ENCODE results near the gene DSP.

DSP gene

DNA sequence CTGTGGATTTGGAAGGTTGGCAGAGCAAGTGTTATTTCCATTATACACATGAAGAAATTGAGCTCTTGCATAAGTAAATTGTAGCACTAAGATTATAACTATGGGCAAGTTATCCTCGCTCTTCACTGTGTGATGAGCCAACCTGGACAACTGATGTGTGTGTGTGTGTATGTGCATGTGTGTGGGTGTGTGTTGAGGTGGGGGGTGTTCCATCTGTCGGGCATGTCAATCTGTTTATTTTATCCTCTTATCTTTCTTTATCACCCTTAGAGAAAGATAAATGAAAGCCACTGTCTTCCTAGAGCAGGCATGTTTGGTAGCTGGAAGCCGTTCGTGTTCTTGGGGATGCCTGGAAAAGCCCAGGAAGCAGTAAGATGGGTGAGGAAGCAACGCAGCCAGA is 3.0 kb upstream of the DSP start:
- DNase-seq (ENCODE audit: low spot score), result no peak

DNA sequence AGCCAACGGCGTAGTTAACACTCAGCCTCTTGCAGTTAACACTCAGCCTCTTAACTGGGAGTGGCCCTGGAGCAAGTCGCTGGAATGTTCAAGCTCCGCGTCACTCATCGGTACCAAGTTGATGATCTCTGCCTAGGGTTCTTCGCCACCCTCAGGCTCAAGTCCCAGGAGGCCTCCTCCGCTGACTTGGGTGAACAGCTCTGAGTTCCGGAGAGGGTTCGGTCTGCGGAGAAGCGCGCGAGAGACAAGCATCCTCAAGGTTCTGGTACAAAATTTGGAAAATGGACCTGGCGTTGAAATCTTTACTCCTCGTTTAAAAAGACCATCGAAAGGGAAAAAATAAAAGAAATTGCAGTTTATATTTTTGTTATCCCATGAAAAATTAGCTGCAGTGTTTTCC is 876 bp upstream of the DSP start:
- no peak for DNase-seq (ENCODE audit: low spot score)

DNA sequence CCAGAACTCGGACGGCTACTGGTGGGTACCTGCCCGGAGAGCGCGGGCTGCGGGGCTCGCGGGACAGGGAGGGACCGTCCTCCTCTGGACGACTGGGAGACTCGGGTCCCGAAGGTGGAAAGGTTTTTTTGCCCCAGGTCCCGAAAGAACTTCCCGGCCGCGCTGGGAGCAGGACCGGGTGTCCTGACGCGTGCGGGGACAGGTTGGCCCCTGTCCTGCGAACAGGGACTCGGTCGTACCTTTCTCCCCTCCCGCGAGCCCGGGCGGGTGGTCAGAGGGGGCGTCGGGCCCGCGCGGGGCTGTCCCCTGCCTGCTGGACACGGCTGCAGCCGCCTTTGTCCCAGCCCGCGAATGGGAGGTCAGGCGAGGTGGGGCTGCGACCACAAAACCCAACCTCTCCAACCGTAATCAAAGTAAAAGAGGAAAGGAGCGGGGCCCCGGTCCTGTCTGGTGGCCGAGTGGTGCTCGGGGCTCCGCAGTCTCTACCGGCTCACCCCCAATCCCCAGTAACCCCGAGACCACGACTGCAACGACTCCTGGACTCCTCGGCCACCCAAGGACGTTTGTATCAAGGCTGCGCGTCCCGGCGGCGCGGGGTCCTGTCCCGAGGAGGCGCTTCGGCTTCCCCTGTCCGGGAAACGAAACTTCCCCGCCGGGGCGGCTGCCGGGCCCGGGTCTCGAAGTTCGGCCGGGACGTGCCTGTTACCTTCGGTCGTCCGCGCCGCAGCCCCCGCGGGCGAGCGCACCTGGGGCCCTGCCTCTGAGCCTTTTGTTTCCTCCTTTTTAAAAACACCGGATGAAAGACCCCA is 798 bp downstream of the DSP start:
- DNase-seq (ENCODE audit: low spot score), result peak; percentile 23

DNA sequence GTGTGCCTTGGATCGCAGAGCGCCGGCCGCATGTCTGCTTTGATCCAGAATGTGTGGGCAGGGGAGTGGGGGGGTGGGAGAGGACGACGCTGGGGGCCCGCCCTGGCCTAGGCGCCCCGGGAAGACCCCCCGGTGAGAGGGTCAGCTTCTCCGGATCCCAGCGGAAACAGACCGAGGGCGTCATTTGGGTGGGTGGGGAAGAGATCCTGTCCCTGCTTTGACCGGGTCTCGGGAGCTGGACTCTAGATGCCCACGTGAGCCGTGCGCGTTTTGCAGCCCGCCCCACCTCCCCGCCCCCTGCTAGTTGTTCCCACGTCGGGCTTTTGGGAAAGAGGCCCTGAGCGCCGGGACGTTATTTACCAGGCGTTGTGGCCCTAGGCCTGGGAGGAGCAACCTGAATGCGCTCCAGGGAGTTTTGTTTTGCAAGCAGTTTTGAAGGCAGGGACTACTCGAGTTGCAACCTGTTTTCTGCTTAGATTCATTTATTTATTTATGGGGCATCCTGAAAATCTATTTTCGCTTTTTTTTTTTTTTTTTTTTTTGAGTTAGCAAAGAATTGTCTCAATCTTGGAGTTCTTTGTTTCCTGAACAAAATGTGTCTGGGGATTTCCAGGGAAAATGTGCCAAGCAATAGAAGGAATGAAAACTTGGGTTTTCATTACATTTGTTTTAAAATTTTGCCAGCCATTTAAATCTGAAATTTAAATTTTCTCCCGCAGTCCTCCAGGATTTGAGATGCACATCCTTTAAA is 1.6 kb downstream of the DSP start:
- peak; percentile 20 for DNase-seq (ENCODE audit: low spot score)

DNA sequence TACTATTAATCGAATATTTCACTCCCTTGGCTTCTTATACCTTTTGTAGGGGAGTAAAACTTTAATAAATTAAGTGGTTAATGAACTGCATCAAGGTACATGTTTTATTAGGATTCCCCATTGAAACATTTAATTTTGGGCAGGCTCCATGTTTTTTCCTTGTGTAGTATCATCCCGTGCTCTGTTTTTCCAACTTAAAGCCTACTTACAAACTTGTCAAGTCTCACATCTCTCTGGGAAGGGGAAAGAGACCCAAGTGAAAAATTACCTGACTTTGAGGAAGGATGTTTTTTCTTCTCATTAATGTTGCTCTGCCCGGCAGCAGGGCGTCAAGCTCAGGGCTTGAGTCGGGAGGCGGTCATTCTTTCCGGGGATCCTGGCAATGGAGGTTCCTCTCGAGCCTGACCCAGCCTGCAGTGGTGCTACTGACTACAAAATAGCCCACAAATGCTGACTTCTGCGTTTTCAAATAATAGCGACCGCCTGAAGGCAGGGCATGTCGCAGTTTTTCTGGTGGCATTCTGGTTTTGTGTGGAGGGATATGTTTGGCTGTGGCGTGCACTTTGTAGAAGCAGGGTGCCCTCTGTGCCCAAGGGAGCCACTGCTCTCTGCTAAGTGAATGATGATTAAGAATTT is 2.4 kb downstream of the DSP start:
- DNase-seq (ENCODE audit: low spot score), result no peak

DNA sequence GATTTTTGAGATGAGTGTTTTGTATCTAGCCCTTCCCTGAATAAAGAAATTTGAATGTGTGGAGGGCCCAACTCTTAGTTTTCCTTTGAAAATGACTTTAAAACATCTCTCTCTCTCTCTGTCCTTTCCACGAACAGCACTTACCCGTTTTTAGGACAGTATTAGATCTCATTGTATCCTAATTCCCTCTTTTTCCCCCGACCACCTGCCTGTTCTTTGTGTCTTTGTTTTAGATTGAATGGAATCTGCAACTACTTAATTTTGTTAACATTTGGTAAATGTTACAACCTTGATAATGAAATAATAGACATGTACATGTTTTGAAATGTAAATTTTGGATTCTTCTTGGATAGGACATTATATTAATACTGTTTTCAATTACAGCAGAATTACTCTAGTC is 3.1 kb downstream of the DSP start:
- DNase-seq (ENCODE audit: low spot score), result no peak

DNA sequence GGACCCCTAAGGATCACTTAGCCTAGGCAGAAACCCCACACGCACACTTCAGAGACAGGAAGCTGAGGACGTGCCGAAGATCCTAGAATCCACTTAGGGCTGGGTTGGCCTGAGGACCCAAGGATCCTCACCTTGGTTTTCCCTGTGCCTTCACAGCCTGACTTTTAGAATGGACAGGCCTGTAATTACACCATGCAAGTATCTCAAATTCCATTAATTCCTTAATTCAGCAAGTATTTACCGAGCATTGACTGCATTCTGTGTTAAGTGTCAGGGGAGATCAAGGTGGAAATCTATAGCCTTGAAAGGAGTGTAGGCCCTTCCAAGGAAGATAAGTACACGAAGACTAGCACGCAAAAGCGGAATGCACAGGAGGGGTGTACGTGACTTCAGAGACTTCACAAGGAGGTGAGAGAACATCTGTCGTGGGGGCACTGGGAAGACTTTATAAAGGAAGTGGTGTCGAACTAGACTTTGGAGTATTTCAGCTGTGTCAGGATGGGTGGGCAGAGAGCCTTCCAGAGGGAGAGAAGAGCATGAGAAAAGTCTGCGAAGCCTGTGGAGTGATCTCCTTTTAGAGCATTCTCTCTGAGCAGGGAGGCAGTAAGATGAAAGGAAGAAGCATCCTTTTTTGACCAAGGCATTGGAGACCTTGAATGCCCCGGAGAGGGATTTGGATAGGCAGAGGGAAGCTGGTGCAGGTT is 4.0 kb downstream of the DSP start:
- DNase-seq (ENCODE audit: low spot score), result no peak

DNA sequence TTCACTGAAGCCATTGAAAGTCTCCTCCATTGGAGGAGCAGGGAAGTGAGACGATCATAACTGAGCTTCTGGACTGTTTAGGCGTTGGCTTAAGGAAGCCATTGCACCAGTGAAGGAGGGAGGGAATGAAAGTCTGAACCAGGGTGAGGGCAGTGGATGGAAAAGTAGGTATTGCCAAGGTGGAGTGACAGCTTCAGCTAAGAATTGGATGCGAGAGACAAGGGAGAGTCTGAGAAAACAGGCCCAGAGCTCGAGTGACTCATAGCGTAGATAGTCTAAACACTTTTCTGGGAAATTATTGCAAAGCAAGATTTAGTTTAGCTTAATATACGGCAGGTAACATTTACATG is 4.5 kb downstream of the DSP start:
- no peak for DNase-seq (ENCODE audit: low spot score)

DNA sequence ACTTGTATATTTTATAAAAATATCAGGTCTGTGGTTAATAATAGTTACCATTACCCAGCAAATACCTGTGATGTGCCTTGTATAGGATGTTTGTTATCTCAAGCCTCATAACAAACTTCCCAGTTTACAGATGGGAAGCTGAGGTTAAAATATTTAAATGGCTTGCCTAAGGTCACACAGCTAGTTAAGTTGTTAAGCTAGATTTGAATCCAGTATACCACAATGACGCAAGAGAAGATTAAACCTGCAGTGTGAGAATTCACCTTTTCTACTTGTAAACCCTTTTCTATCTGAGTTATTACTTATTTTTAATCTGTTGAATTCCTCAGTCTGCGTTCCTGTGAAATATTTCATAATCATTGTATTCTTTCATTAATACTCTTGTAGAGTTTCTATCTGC is 4.9 kb downstream of the DSP start:
- no peak for DNase-seq (ENCODE audit: low spot score)

DNA sequence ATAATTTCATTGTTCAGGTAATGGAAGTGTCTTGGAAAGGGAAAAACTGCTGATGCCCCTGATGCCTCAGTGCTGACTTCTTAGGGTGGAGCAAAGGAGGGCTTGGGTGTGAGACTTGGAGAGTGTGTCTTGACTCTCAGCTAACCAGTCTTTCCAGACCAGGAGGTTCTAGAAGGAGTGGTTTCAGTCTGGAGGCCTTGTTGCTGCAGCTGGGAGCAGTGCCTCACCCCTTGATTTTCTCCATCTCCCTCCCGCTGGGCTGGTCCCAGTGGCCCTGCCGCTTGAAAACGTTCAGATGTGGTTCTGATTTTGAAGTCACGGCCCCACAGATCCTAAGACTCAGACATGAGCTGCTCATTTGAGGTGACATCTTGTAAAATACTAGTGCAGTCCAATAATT is 5.4 kb downstream of the DSP start:
- DNase-seq (ENCODE audit: low spot score), result no peak

DNA sequence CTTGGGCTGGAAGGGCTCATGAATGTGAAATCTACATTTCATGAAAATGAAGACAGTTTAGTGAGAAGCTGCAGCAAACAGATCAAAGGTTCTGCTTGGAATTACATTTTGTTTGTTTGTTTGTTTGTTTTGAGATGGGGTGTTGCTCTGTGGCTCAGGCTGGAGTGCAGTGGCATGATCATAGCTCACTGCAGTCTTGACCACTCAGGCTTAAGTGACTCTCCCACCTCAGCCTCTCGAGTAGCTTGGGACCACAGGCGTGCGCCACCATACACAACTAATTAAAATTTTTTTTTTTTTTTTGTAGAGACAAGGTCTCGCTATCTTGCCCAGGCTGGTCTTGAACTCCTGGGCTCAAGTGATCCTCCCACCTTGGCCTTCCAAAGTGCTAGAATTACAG is 5.8 kb downstream of the DSP start:
- DNase-seq (ENCODE audit: low spot score), result no peak

DNA sequence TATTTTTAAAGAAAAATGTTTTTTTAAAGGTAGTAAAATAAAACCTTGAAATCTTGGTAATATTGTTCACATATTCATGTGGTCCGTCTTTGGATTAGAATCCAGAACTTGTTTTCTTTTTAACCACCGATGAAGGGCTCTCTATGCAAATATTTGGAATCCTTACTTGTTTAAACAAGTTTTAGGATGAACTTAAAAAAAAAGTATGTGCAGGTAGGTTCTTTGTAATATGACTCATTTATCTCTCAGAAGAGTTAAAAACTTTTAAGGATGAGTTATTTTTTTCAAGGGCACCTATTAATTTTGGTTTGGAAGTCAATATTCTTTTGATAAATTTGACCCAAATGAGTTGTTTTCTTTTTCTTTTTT is 8.9 kb downstream of the DSP start:
- no peak for DNase-seq (ENCODE audit: low spot score)

DNA sequence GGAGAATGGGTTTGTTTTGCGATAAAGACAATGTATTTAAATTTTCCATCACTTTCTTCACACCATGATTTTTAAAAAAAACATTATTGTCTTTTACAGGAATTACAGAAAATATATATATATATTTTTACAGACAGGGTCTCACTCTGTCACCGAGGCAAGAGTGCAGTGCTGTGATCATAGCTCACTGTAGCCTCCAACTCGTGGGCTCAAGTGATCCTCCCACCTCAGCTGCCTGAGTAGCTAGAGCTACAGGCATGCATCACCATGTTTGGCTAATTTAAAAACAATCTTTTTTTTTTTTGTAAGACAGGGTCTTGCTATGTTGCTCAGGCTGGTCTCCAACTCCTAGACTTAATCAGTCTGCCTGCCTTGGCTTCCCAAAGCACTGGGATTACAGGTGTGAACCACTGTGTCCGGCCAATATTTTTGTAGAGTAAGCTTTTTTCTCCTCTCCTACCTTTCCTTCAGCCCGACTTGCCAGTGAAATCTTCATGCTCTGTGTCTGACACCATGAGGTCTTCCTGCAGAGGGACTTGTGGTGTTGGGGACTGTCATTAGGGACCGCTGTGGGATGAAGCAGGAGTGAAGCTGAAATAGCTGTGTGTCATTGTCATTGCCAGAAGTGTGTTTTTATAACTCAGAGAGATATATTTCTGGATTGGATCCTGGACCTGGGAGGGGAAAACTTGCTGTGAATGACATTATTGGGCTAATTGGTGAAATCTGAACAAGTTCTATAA is 13.2 kb downstream of the DSP start:
- no peak for DNase-seq (ENCODE audit: low spot score)

DNA sequence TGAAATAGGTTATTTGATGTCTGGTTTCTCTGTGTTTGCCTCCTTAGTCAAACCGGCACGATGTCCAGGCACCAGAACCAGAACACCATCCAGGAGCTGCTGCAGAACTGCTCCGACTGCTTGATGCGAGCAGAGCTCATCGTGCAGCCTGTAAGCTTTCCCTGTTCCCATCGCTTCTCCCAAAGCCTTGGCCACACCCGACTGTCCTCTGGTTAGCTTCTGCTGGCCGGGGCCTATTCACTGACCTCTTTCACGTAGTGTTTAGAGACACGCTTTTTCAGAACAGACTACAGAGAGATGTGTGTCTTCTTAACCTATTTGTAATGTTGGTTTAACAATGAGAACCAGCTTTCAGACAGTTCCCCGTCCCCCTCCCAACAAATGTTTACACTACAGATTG is 14.2 kb downstream of the DSP start:
- DNase-seq (ENCODE audit: low spot score), result no peak

DNA sequence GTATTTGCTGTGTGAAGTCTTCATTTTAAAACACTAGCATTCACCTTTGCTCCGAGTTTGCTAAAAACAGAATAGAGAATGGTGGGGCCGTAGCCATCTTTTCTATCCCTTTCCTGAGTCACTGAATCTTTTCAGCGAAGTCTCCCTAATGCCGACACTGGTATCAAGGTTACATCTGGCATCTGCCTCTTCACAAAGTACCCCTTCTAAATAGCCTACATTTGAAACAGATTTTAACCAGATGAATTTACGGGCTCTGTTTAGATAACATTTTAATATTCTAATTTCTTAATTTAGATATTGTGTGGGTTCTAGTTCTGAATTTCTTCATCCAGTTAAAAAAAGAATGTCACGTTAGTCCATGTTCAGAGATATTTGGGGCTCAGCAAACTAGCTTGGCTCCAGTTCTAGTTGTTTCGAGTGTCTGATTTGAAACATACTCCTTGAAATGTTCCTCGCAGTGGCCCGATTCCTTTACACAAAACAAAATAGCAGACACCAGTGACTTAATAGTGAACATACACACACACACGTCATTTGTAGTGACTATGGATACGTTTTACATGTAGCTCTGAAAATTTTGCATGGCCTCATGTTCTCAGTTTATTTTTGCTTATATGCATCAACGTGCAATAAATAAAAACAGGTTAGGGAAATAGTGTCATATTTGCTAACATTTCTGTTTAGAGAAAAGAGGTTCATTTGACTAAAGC is 15.1 kb downstream of the DSP start:
- no peak for DNase-seq (ENCODE audit: low spot score)

DNA sequence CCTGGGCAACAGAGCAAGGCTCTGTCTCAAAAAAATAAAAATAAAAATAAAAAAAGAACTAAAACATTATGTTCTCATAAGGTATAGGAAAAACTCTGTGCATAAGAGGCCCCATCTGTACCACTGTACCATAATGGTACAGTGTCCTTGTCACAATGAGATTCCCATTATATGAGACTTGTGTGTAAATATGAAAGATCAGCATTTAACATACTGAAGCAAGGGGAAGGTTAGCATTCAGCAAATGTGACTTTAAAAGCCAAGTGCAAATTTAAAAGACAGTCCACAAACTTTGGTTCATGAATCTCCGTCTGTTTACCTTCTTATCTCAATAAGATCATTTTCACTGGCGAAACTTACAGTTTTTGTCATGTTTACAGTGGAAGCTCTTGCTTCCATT is 16.2 kb downstream of the DSP start:
- DNase-seq (ENCODE audit: low spot score), result no peak

DNA sequence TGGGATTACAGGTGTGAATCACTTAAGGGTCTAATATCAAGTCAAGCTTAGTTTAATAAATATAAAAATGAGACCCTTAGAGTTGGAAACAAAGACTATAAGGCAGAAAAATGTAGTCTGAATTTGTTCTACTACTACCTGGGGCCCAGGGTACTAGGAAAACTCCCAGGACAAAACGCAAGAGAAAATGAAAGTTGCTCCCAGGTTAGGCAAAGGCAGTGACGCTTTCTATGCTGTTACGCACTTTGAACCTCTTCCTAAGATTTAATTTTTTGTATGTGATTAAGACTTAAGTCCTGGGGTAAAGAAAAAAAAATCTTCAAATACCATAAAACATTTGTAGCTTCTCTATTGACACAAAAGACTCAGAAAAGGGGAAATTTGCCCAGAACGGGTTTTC is 17.3 kb downstream of the DSP start:
- DNase-seq (ENCODE audit: low spot score), result no peak

DNA sequence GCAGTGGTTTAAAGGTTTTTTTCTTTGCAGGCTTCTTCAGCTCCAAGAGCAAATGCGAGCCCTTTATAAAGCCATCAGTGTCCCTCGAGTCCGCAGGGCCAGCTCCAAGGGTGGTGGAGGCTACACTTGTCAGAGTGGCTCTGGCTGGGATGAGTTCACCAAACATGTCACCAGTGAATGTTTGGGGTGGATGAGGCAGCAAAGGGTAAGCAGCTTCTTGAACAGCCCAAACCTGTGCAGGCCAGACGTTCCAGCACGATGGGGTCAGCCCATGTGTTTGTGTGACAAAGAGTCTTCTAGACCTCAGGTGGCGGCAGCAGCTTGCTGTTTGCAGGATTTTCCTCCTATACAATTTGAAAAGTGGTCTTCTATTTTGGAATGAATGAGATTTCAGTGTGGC is 17.7 kb downstream of the DSP start:
- no peak for DNase-seq (ENCODE audit: low spot score)

DNA sequence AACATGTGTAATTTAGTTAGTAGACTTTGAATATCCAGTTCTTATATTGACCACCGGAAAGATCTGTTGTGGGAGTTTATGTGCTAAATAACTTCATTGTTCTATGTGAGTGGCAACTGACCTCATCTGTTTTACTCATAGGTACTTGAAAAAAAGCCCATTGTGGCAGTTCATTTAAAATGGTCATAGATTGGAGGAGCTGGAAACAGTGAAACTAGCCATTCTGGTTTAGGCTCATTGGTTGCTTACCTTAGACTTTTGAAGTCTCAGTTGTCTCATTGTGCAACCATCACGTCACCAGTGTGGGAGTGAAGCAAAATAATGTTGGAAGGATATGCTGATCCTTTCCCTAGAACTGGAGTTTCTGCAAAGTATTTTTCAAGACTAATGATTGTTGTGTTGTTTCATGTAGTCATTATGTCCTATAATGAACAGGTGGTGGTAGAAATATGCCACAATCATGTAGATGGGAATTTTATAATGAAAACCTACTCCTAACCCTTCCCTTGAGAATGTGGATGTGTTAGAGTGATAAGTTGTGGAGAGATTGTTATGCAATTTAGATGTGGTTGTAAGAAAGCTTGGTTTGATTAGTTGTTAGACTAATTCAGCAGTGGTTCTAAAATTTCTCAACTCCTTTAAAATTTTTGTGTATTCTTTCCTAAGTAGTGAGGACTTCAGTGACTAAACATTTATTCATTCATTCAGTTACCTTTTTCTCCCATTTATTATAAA is 18.3 kb downstream of the DSP start:
- no peak for DNase-seq (ENCODE audit: low spot score)

DNA sequence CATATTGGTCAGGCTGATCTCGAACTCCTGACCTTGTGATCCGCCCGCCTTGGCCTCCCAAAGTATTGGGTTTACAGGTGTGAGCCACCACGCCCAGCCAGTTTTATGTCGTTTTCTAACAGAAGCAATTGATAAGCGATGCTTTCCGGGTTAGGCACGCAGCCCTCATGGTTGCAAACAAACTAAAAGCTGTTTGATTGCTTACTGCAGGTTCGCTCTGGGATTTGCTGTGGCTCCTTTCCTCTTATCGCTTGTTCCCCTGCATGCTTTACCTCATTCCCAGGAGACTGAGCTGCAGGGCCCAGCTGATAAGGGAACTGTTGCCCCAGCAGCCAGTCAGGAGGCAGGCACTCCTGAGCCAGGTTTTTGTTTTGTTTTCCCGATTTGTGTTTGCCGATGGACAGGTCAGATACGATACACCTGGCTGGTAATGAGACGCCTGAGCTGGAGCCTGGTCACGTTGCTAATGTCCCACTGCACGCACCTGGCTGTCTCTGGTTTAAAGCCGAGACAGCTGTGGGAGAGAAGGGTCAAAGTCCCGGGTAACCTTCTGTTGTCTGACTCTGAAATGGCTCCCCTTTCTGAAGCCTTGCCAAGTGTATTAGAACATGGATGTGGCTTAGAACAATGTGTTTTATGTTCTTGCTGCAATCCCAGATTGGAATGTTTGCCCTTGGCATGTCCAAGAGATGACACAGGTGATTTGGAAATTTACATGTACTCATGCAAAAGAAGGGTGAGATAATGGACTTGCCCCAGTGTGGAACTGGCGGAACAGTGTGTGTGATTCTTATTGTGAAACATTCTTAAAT is 19.9 kb downstream of the DSP start:
- DNase-seq (ENCODE audit: low spot score), result no peak

Data from AG08396 (cell line).